H1 (cell line): ENCODE data around the gene LAMP5. TPM values are rescaled to one million over a fixed set of nuclear protein-coding genes. Genes with fewer than 3 reads are reported as not detected.

Experiments
- CTCF ChIA-PET: fragments of 300-600 bp; sonication (Branson Sonifier 250); formaldehyde crosslinking; loops from one replicate; lab custom pipeline; 2021; ENCODE audit not compliant: partially characterized antibody; lab: Charles Lee
- POLR2A ChIA-PET: fragments of 300-600 bp; sonication (Branson Sonifier 250); formaldehyde crosslinking; loops from one replicate; lab custom pipeline; 2021; ENCODE audit warnings: inconsistent platforms; ENCODE audit not compliant: partially characterized antibody; lab: Charles Lee
- DNase-seq, 2 experiments: peaks; one replicate each; pipeline versions ENCODE4 v3.0.0 to v3.0.0-alpha.2; 2010 to 2022; ENCODE audit warnings: low spot score in 2 of 2, low read depth in 1 of 2, mixed read lengths in 1 of 2
- FAIRE-seq: peaks from 2 replicates; lab custom pipeline; 2011; peaks lifted over from hg19 to GRCh38; lab: Jason Lieb, UNC
- H2AFZ ChIP-seq: 2 replicates; pipeline ENCODE4 v1.8.1; 2012; ENCODE audit warnings: low read length, inconsistent platforms
- H2AK5ac ChIP-seq: 2 replicates; pipeline ENCODE4 v1.6.1; 2013; ENCODE audit warnings: low read depth, low read length
- H2BK120ac ChIP-seq: replicated peaks from 2 replicates; pipeline ENCODE3; 2013; ENCODE audit warnings: low read depth, low read length, inconsistent platforms
- H2BK12ac ChIP-seq: 2 replicates; pipeline ENCODE4 v1.6.1; 2013; ENCODE audit warnings: low read depth, low read length
- H2BK15ac ChIP-seq: 2 replicates; pipeline ENCODE4 v1.6.1; 2013; ENCODE audit warnings: low read length
- H2BK20ac ChIP-seq: 2 replicates; pipeline ENCODE4 v1.6.1; 2013; ENCODE audit warnings: low read length
- H2BK5ac ChIP-seq: 2 replicates; pipeline ENCODE4 v1.6.1; 2013; ENCODE audit warnings: low read depth, low read length
- H3K14ac ChIP-seq: 2 replicates; pipeline ENCODE4 v1.6.1; 2013; ENCODE audit warnings: inconsistent platforms; ENCODE audit not compliant: insufficient read length
- H3K18ac ChIP-seq: 2 replicates; pipeline ENCODE4 v1.6.1; 2013; ENCODE audit warnings: low read length; ENCODE audit errors: extremely low read depth
- H3K23ac ChIP-seq: 2 replicates; pipeline ENCODE4 v1.6.1; 2013; ENCODE audit warnings: inconsistent platforms; ENCODE audit not compliant: insufficient read length
- H3K23me2 ChIP-seq: 2 replicates; pipeline ENCODE4 v1.6.1; 2013; ENCODE audit warnings: low read depth, low read length
- H3K27ac ChIP-seq: 2 replicates; pipeline ENCODE4 v1.6.1; 2011; ENCODE audit warnings: low read depth, low read length, inconsistent platforms
- H3K27me3 ChIP-seq, 4 experiments: replicated peaks in 1 of 4; 1 replicate in 1 of 4; 2 replicates in 3 of 4; pipeline versions ENCODE4 v1.6.1 to v1.8.1; 2011 to 2013; ENCODE audit warnings: low read length in 3 of 4, mild to moderate bottlenecking in 3 of 4, inconsistent platforms in 2 of 4, mixed read lengths in 2 of 4, moderate library complexity in 1 of 4; ENCODE audit not compliant: control insufficient read depth in 3 of 4, insufficient read depth in 3 of 4; ENCODE audit errors: extremely low read depth in 1 of 4
- H3K36me3 ChIP-seq, 4 experiments: 2 replicates each; pipeline versions ENCODE4 v1.6.1 to v1.8.1; 2011 to 2013; ENCODE audit warnings: mild to moderate bottlenecking in 4 of 4, low read length in 3 of 4, moderate library complexity in 2 of 4, control low read depth in 1 of 4, inconsistent platforms in 1 of 4; ENCODE audit not compliant: insufficient read depth in 4 of 4, control insufficient read depth in 2 of 4
- H3K4ac ChIP-seq: replicated peaks from 2 replicates; pipeline ENCODE3; 2013; ENCODE audit warnings: low read length, low read depth, mixed read lengths, inconsistent platforms; ENCODE audit not compliant: insufficient read length
- H3K4me1 ChIP-seq, 4 experiments: replicated peaks in 1 of 4; 1 replicate in 1 of 4; 2 replicates in 3 of 4; pipeline versions ENCODE4 v1.6.1 to v1.8.1; 2011 to 2013; ENCODE audit warnings: low read length in 3 of 4, inconsistent platforms in 2 of 4, mixed read lengths in 1 of 4; ENCODE audit not compliant: insufficient read depth in 4 of 4, control insufficient read depth in 3 of 4
- H3K4me2 ChIP-seq, 2 experiments: 2 replicates each; pipeline versions ENCODE4 v1.6.1 to v1.8.1; 2011 to 2013; ENCODE audit warnings: low read depth in 2 of 2, low read length in 2 of 2, control low read depth in 1 of 2, inconsistent platforms in 1 of 2, mild to moderate bottlenecking in 1 of 2; ENCODE audit not compliant: insufficient read depth in 1 of 2
- H3K4me3 ChIP-seq, 4 experiments: fragments of 200-600, 300-600 bp in 1 of 4; sonication (generic), shearing (Covaris generic), sonication (Bioruptor Twin) in 1 of 4; 2 replicates each; pipeline versions ENCODE4 v1.5.1 to v1.8.1; 2011 to 2016; ENCODE audit warnings: low read length in 4 of 4, low read depth in 3 of 4, control low read depth in 2 of 4, inconsistent platforms in 2 of 4, mild to moderate bottlenecking in 2 of 4, mixed read lengths in 1 of 4, moderate library complexity in 1 of 4; ENCODE audit not compliant: insufficient read depth in 2 of 4; ENCODE audit errors: extremely low read depth in 1 of 4
- H3K56ac ChIP-seq: replicated peaks from 2 replicates; pipeline ENCODE3; 2013; ENCODE audit warnings: low read depth, mild to moderate bottlenecking, mixed read lengths, low read length, inconsistent platforms; ENCODE audit not compliant: insufficient read length
- H3K79me1 ChIP-seq: 2 replicates; pipeline ENCODE4 v1.6.1; 2013; ENCODE audit warnings: low read depth, low read length, control low read depth
- H3K79me2 ChIP-seq, 2 experiments: 2 replicates each; pipeline versions ENCODE4 v1.6.1 to v1.8.1; 2012 to 2013; ENCODE audit warnings: low read length in 2 of 2, mild to moderate bottlenecking in 2 of 2, inconsistent platforms in 1 of 2; ENCODE audit not compliant: insufficient read depth in 2 of 2, control insufficient read depth in 1 of 2
- H3K9ac ChIP-seq, 4 experiments: replicated peaks in 1 of 4; 1 replicate in 1 of 4; 2 replicates in 3 of 4; pipeline versions ENCODE4 v1.6.1 to v1.8.1; 2011 to 2013; ENCODE audit warnings: low read depth in 3 of 4, low read length in 3 of 4, control low read depth in 2 of 4, mild to moderate bottlenecking in 2 of 4, moderate library complexity in 2 of 4, inconsistent platforms in 1 of 4; ENCODE audit errors: extremely low read depth in 1 of 4
- H3K9me3 ChIP-seq, 2 experiments: 2 replicates each; pipeline versions ENCODE4 v1.6.1 to v1.8.1; 2012 to 2013; ENCODE audit warnings: mild to moderate bottlenecking in 2 of 2, moderate library complexity in 2 of 2, control low read depth in 1 of 2, inconsistent platforms in 1 of 2, low read depth in 1 of 2, low read length in 1 of 2, mixed read lengths in 1 of 2; ENCODE audit not compliant: insufficient read depth in 2 of 2
- H4K20me1 ChIP-seq, 2 experiments: replicated peaks in 1 of 2; 2 replicates each; pipeline versions ENCODE3 to v1.8.1; 2011 to 2013; ENCODE audit warnings: inconsistent platforms in 2 of 2, low read length in 2 of 2, mild to moderate bottlenecking in 1 of 2; ENCODE audit not compliant: insufficient read depth in 2 of 2, control insufficient read depth in 1 of 2
- H4K5ac ChIP-seq: 2 replicates; pipeline ENCODE4 v1.6.1; 2013; ENCODE audit warnings: low read length, low read depth, mixed read lengths, inconsistent platforms; ENCODE audit not compliant: insufficient read length
- H4K8ac ChIP-seq: 2 replicates; pipeline ENCODE4 v1.8.0; 2013; ENCODE audit warnings: mild to moderate bottlenecking, moderate library complexity, low read length, inconsistent platforms; ENCODE audit not compliant: insufficient read depth; ENCODE audit errors: extremely low read depth
- H4K91ac ChIP-seq: replicated peaks from 2 replicates; pipeline ENCODE3; 2013; ENCODE audit warnings: low read length, mixed read lengths, inconsistent platforms; ENCODE audit not compliant: insufficient read length
- CBX8 ChIP-seq: fragments of 300-800, 300-1000 bp; sonication (generic); IDR thresholded peaks from 2 replicates; pipeline ENCODE4 v1.7.1; 2016; ENCODE audit warnings: low read depth, low read length, borderline replicate concordance
- EGR1 ChIP-seq: IDR thresholded peaks from 2 replicates; pipeline ENCODE4 v1.6.1; 2011; ENCODE audit warnings: low read depth, low read length, borderline replicate concordance
- EP300 ChIP-seq, 2 experiments: IDR thresholded peaks; 1 replicate in 1 of 2; 2 replicates in 1 of 2; pipeline ENCODE4 v1.6.1; 2011 to 2012; ENCODE audit warnings: low read depth in 2 of 2, low read length in 2 of 2, mild to moderate bottlenecking in 2 of 2, borderline replicate concordance in 1 of 2, inconsistent platforms in 1 of 2, moderate library complexity in 1 of 2
- JUND ChIP-seq: IDR thresholded peaks from 2 replicates; pipeline ENCODE4 v1.6.1; 2011; ENCODE audit warnings: mild to moderate bottlenecking, improper control_type of control experiment, low read length
- POLR2A ChIP-seq, 2 experiments: IDR thresholded peaks; 1 replicate in 1 of 2; 2 replicates in 1 of 2; pipeline ENCODE4 v1.6.1; 2011; ENCODE audit warnings: low read depth in 2 of 2, low read length in 2 of 2, mild to moderate bottlenecking in 2 of 2; ENCODE audit errors: control extremely low read depth in 1 of 2
- POU5F1 ChIP-seq: IDR thresholded peaks from 2 replicates; pipeline ENCODE4 v1.6.1; 2011; ENCODE audit warnings: low read depth, mild to moderate bottlenecking, low read length, moderate library complexity
- RAD21 ChIP-seq, 2 experiments: IDR thresholded peaks in 1 of 2; conservative IDR thresholded peaks in 1 of 2; 2 replicates each; pipeline ENCODE4 v1.6.1; 2011; ENCODE audit warnings: low read depth in 2 of 2, low read length in 2 of 2, improper control_type of control experiment in 1 of 2, inconsistent platforms in 1 of 2, mild to moderate bottlenecking in 1 of 2, moderate library complexity in 1 of 2
- SIRT6 ChIP-seq: IDR thresholded peaks from one replicate; pipeline ENCODE4 v1.7.1; 2012; ENCODE audit warnings: low read length, inconsistent platforms
- SP1 ChIP-seq: IDR thresholded peaks from 2 replicates; pipeline ENCODE4 v1.6.1; 2011; ENCODE audit warnings: low read depth, low read length
- WGBS, 2 experiments: shearing (Covaris generic) in 1 of 2; methylation state at CpG; one replicate each; pipeline versions ENCODE4 v1.1.6 to v1.1.7; 2013 to 2015; ENCODE audit warnings: low lambda C conversion rate in 2 of 2, mixed read lengths in 2 of 2, inconsistent platforms in 1 of 2, low coverage in 1 of 2, missing lambda C conversion rate in 1 of 2; ENCODE audit not compliant: insufficient replicate concordance in 2 of 2, insufficient coverage in 1 of 2, insufficient read length in 1 of 2; ENCODE audit errors: extremely low coverage in 1 of 2, missing lambda C conversion rate in 1 of 2; 5-methylcytosine and 5-hydroxymethylcytosine counted together
- polyA plus RNA-seq, 7 experiments: library from polyadenylated mRNA; depleted of rRNA in 3 of 7; stranded (reverse) in 5 of 7; unstranded in 2 of 7; fragments of >200 nt in 5 of 7; fragments of 200-250 nt in 2 of 7; gene quantifications; 1 replicate in 5 of 7; 2 replicates in 1 of 7; 4 replicates in 1 of 7; pipeline versions ENCODE4 v1.2.1 to v1.2.3, GENCODE V29; 2011 to 2013; ENCODE audit warnings: missing spikeins in 2 of 7, mixed read lengths in 2 of 7
- total RNA-seq: library from RNA; stranded (reverse); fragmentation: NEBNext Ultra II Directional; extraction: Animal tissue kit (Norgen Biotek cat#: 25700); gene quantifications from 2 replicates; pipeline ENCODE4 v1.2.1, GENCODE V29; 2021
- TF ChIP-seq, protein P1 (sequence below): IDR thresholded peaks from 2 replicates; pipeline ENCODE4 v1.6.1; 2012; ENCODE audit warnings: inconsistent platforms

Gene LAMP5
- total and polyA plus RNA-seq, 2 of the 8 experiments (the other 6 are each of a cell fraction or from before 2014, with no cell fraction given) = 0.22 to 1.9 TPM

DNA sequence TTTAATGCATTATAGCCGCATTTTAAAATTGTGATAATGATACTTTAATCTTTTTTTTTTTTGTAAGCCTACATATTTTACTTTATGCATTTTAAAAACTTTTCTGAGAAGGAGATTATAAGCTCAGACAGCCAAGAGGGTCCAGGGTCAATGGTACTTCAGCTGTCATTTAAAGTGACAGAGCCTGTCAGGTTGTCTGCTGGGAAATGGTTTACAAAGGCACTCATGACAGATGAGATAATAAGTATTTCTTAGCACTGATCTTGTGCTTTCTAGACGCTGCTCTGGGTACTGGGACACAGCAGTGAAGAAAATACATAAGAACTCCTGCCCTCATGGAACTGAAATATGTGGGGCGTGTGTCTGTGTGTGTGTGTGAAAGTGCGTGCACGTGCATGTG, 19.6 kb downstream of the LAMP5 start:
- H4K20me1 ChIP-seq = no peaks in the 10 kb centered on the region
- WGBS, 2 experiments = 91% methylated on average over 5 of the region's 5 CpGs; no CpG with 5 or more reads in 1 of the 2 experiments
- no peak overlapping the region for H3K9ac ChIP-seq
- no peak for FAIRE-seq
- H3K27ac ChIP-seq = no peak overlapping the region
- H2BK12ac ChIP-seq = no peak overlapping the region
- H3K18ac ChIP-seq = no peak overlapping the region
- H4K5ac ChIP-seq = no peak overlapping the region
- no peak overlapping the region for H3K14ac ChIP-seq
- H3K23ac ChIP-seq = no peak overlapping the region
- H3K56ac ChIP-seq = no peak overlapping the region
- H2BK5ac ChIP-seq = no peak overlapping the region
- H2BK120ac ChIP-seq = no peak overlapping the region
- no peak overlapping the region for H4K91ac ChIP-seq
- H3K27me3 ChIP-seq = no peaks in the 10 kb centered on the region
- H3K36me3 ChIP-seq = no peaks in the 10 kb centered on the region
- H3K4me3 ChIP-seq = no peak overlapping the region
- no peak overlapping the region for H2BK15ac ChIP-seq
- H4K8ac ChIP-seq = no peak overlapping the region
- no peak overlapping the region for H2AK5ac ChIP-seq
- no peaks in the 10 kb centered on the region for H3K79me1 ChIP-seq
- H3K9me3 ChIP-seq = no peaks in the 10 kb centered on the region
- ChIA-PET POLR2A (no interaction called here), CTCF (interaction anchor here (0.7 to 3.8 kb wide), 4 partner anchors 16 to 120 kb away, joined by 3 to 15 read pairs (median 3); no protein-coding TSS in a partner anchor)
- no peak overlapping the region for H3K4ac ChIP-seq
- H3K79me2 ChIP-seq = no peaks in the 10 kb centered on the region
- no peak overlapping the region for H3K4me2 ChIP-seq
- H2AFZ ChIP-seq = no peak overlapping the region
- peaks cover 0 to 3% (median 0%) of the 10 kb centered on the region in 4 experiments; a peak in 1 of 7 replicates for H3K4me1 ChIP-seq
- H2BK20ac ChIP-seq = no peak overlapping the region
- H3K23me2 ChIP-seq = no peaks in the 10 kb centered on the region
- TF ChIP-seq POU5F1 (no peak), EP300 (IDR thresholded peaks at IDR 0.05; ENCODE audit: borderline replicate concordance in 1 of 2, low read depth in 2 of 2, low read length in 2 of 2) (no peak), CBX8 (no peak), RAD21 (IDR thresholded peaks at IDR 0.05 in 1 of 2, conservative IDR thresholded peaks at IDR 0.05 in 1 of 2; ENCODE audit: low read depth in 2 of 2, low read length in 2 of 2) (no peak), SIRT6 (no peak), JUND (no peak), EGR1 (no peak), SP1 (no peak), POLR2A (IDR thresholded peaks at IDR 0.05; ENCODE audit: control extremely low read depth in 1 of 2, low read depth in 2 of 2, low read length in 2 of 2) (no peak)
- TF ChIP-seq, protein P1, sequence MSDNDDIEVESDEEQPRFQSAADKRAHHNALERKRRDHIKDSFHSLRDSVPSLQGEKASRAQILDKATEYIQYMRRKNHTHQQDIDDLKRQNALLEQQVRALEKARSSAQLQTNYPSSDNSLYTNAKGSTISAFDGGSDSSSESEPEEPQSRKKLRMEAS = no peak
- TF ChIP-seq, all 59 proteins: peak for 0
- no peak for DNase-seq
